ENCODE data around the gene PLD6.

The PLD6 gene

DNA sequence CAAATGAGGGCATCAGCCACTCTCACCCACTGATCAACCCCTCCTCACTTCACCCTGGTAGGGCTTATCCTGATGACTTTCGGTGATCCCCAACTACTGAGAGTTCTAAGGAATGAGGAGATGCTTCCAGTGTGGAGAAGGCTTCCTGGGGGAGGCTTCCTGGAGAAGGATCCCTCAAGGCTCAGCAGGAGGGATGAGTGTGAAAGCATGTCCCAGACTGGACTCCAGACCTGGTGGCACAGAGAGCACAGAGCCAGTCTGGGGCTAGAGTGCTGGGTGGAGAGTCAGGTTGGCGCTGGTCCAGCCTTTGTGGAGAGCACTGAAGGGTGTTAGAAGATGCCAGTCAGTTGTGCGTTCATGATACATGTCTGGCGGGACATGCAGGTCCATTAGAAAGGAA lies 53.7 kb downstream of the PLD6 start:
- DNase-seq, result no peak

DNA sequence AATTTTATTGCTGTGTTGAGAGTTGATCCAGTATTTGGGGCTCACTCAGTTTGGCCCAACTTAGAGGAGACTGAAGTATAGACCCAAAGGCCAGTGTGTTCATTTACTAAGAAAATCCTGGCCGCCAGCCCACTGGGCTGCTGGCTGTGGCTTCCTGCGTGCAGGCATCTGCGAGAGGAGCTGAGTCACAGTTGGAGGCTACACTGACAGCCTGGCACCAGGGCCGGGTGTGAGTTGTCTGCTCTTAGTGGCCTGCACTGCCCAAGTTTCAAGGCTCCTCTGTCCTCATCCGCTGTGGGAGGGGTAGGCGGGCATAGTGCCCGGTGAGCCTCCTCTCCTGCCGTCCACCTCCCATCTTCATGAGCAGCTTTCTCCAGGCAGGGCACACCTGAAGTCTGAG lies 54.2 kb downstream of the PLD6 start:
- DNase-seq, result no peak

DNA sequence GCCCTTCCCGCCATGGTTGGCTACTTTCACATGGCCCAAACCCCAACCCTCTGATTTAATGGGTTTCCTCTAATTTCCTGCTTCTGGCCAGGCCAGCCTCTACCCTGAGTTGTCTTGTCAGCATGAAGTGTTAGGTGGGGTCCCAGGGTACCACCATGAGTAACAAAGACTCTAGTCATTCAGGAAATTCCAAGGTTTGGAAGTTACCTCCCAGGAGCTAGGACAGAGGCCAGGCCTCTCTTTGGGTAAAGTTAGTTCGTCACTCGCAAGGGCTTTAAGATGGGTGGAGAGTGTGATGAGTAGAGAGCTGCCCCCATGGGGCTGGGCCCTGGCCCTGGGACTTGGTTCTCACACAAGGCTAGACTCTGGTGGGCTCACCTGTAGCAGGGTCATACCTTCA lies 54.6 kb downstream of the PLD6 start:
- no peak for DNase-seq

DNA sequence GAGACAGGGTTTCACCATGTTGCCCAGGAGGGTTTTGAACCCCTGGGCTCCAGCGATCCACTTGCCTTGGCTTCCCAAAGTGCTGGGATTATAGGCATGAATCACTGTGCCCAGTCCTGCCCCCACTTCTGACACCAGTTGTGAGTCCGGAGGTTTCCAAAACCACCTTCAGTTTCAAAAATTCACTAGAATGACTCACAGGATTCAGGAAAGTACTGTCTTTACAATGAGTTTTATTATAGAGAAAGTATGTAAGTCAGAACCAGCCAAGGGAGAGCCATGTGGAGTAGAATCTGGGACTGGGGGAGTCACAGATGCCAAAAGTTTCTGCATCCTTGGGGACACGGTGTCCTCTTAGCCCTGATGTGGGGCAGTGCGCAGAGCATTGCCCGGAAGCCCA lies 55.1 kb downstream of the PLD6 start:
- DNase-seq, result no peak
